WTC11 (cell line): ENCODE results near the gene SLC8A2. TPM values are rescaled to one million over a fixed set of nuclear protein-coding genes. Genes with fewer than 3 reads are reported as not detected.
A peak's percentile ranks its signal among the peaks of the same experiment; 100 is the strongest.

Experiments
- ATAC-seq: fragments of 200-7000 bp; cut with Tn5 transposase; 2 replicates; pipeline ENCODE4 v1.10.0; 2021; ENCODE audit warnings: mild to moderate bottlenecking, moderate library complexity
- CTCF ChIA-PET: fragments of 300-600 bp; sonication (Branson Sonifier 250); formaldehyde crosslinking; loops from one replicate; lab custom pipeline; 2021; ENCODE audit warnings: antibody characterized with exemption; lab: Charles Lee
- POLR2A ChIA-PET: fragments of 350-600 bp; sonication (Branson Sonifier 250); formaldehyde crosslinking; loops from one replicate; lab custom pipeline; 2021; ENCODE audit warnings: antibody characterized with exemption; lab: Charles Lee
- DNase-seq: peaks from one replicate; pipeline ENCODE4 v3.0.0; 2021; ENCODE audit warnings: low spot score
- H3K27ac Mint-ChIP-seq: 2 replicates; pipeline ENCODE4 v1.8.0; 2021; ENCODE audit warnings: mixed read lengths
- H3K27me3 Mint-ChIP-seq: 2 replicates; pipeline ENCODE4 v1.8.0; 2021; ENCODE audit warnings: low read depth, mild to moderate bottlenecking, moderate library complexity, mixed read lengths
- H3K36me3 Mint-ChIP-seq: 2 replicates; pipeline ENCODE4 v1.8.0; 2021; ENCODE audit warnings: mixed read lengths
- H3K4me1 Mint-ChIP-seq: 2 replicates; pipeline ENCODE4 v1.8.0; 2022; ENCODE audit warnings: mixed read lengths
- H3K4me3 Mint-ChIP-seq: 2 replicates; pipeline ENCODE4 v1.8.0; 2021; ENCODE audit warnings: mild to moderate bottlenecking, moderate library complexity, mixed read lengths
- H3K9me3 Mint-ChIP-seq: 2 replicates; pipeline ENCODE4 v1.8.0; 2021; ENCODE audit warnings: mixed read lengths
- AFF4 ChIP-seq: sonication (generic); formaldehyde crosslinking; IDR thresholded peaks from 2 replicates; pipeline ENCODE4 v1.8.1; 2023; ENCODE audit warnings: mild to moderate bottlenecking, missing genetic modification reagents, borderline replicate concordance
- ATF1 ChIP-seq: sonication (generic); formaldehyde crosslinking; IDR thresholded peaks from 2 replicates; pipeline ENCODE4 v1.8.1; 2023; ENCODE audit warnings: mild to moderate bottlenecking, moderate library complexity, missing genetic modification reagents
- ATF2 ChIP-seq: sonication (generic); formaldehyde crosslinking; IDR thresholded peaks from 2 replicates; pipeline ENCODE4 v1.8.1; 2022; ENCODE audit warnings: low read depth, missing genetic modification reagents, borderline replicate concordance
- CBFB ChIP-seq: sonication (generic); formaldehyde crosslinking; IDR thresholded peaks from 2 replicates; pipeline ENCODE4 v1.8.1; 2022; ENCODE audit warnings: mild to moderate bottlenecking, low read depth, missing genetic modification reagents
- CDX4 ChIP-seq: fragments of 250-450 bp; sonication (Bioruptor Pico); IDR thresholded peaks from 2 replicates; pipeline ENCODE4 v1.9.0; 2021; ENCODE audit warnings: moderate library complexity, mild to moderate bottlenecking, inconsistent platforms, borderline replicate concordance
- CTCF ChIP-seq: fragments of 200-600 bp; IDR thresholded peaks from 2 replicates; pipeline ENCODE4 v1.8.0; 2022; ENCODE audit warnings: antibody characterized with exemption
- ERG ChIP-seq: fragments of 250-450 bp; sonication (Bioruptor Pico); IDR thresholded peaks from 2 replicates; pipeline ENCODE4 v1.8.0; 2021; ENCODE audit warnings: mild to moderate bottlenecking
- ETV6 ChIP-seq: sonication (generic); formaldehyde crosslinking; IDR thresholded peaks from 2 replicates; pipeline ENCODE4 v1.8.1; 2022; ENCODE audit warnings: mild to moderate bottlenecking, missing genetic modification reagents
- GABPB1 ChIP-seq: sonication (generic); formaldehyde crosslinking; IDR thresholded peaks from 2 replicates; pipeline ENCODE4 v1.8.1; 2023; ENCODE audit warnings: mild to moderate bottlenecking, missing genetic modification reagents
- GRHL2 ChIP-seq: fragments of 250-450 bp; sonication (Bioruptor Pico); IDR thresholded peaks from 2 replicates; pipeline ENCODE4 v1.8.0; 2022; ENCODE audit warnings: mild to moderate bottlenecking, moderate library complexity; ENCODE audit not compliant: insufficient replicate concordance, severe bottlenecking
- JUN ChIP-seq: sonication (generic); formaldehyde crosslinking; IDR thresholded peaks from 2 replicates; pipeline ENCODE4 v1.8.0; 2023; ENCODE audit warnings: mild to moderate bottlenecking, missing genetic modification reagents
- RELA ChIP-seq: sonication (generic); formaldehyde crosslinking; IDR thresholded peaks from 2 replicates; pipeline ENCODE4 v1.8.1; 2022; ENCODE audit warnings: missing genetic modification reagents, mild to moderate bottlenecking, borderline replicate concordance
- SOX15 ChIP-seq: fragments of 250-450 bp; sonication (Bioruptor Pico); IDR thresholded peaks from 2 replicates; pipeline ENCODE4 v1.9.0; 2021; ENCODE audit warnings: mild to moderate bottlenecking
- ZNF671 ChIP-seq: fragments of 250-450 bp; sonication (Bioruptor Pico); IDR thresholded peaks from 2 replicates; pipeline ENCODE4 v1.8.0; 2021; ENCODE audit warnings: mild to moderate bottlenecking
- total RNA-seq: library from RNA; stranded (reverse); gene quantifications from 3 replicates; pipeline ENCODE4 v1.2.3, GENCODE V29; 2021

The SLC8A2 gene
- total RNA-seq, 1 experiment from 2014 or later = 6.5 TPM

- ChIA-PET POLR2A (no interaction called here), CTCF (interaction anchor here (1.0 to 1.6 kb wide), 4 partner anchors 10 to 24 kb away, joined by 3 to 8 read pairs (median 4); no protein-coding TSS in a partner anchor)
- TF ChIP-seq AFF4 (CRISPR knock-in tag) (no peak), CBFB (no peak), ERG (CRISPR knock-in tag) (no peak), GRHL2 (CRISPR knock-in tag) (no peak), ATF2 (no peak)
- H3K27me3 Mint-ChIP-seq = peaks cover 14% of the 10 kb centered on the region
- no peaks in the 10 kb centered on the region for H3K9me3 Mint-ChIP-seq
- no peaks in the 10 kb centered on the region for H3K36me3 Mint-ChIP-seq
- peak overlapping the region; percentile 20; the same call in 1 of the 2 replicates for H3K4me3 Mint-ChIP-seq
- no peak for DNase-seq
- 0 out of 2 replicates have a peak, but pooled peaks cover 4% of the 10 kb centered on the region for H3K4me1 Mint-ChIP-seq
- no peak overlapping the region for H3K27ac Mint-ChIP-seq
- ATAC-seq = no peak
These were observed 65.8 kb downstream of the SLC8A2 start for GRCh38 chr19:47405854-47406417.

GRCh38 chr19:47405197-47405550, 66.5 kb downstream of the SLC8A2 start:
- no peak for TF ChIP-seq GABPB1 (CRISPR knock-in tag)
- no peak for TF ChIP-seq ATF1 (CRISPR knock-in tag)
- no peak for TF ChIP-seq CTCF
- TF ChIP-seq CDX4 (CRISPR knock-in tag) = no peak
- no peak for TF ChIP-seq SOX15 (CRISPR knock-in tag)
- TF ChIP-seq ETV6 = no peak
- TF ChIP-seq JUN (CRISPR knock-in tag) = no peak
- TF ChIP-seq ZNF671 (CRISPR knock-in tag) = no peak
- no peak for TF ChIP-seq RELA (CRISPR knock-in tag)
- TF ChIP-seq, all 79 proteins: peak for 0
- Mint-ChIP-seq H3K9me3 (no peaks in the 10 kb centered on the region), H3K27me3 (peaks cover 14% of the 10 kb centered on the region), H3K4me3 (no peak overlapping the region), H3K36me3 (no peaks in the 10 kb centered on the region), H3K4me1 (0 out of 2 replicates have a peak, but pooled peaks cover 4% of the 10 kb centered on the region), H3K27ac (no peak overlapping the region)
- DNase-seq = no peak
- ChIA-PET POLR2A (no interaction called here), CTCF (no interaction called here)
- ATAC-seq = no peak
